ENCODE measurements around the gene AKT1S1.
"Not testable (repeated sequence)": the region's sequence is repeated elsewhere in the genome, so short reads cannot be mapped to it uniquely, and the experiment has no call there.

The AKT1S1 gene

DNA sequence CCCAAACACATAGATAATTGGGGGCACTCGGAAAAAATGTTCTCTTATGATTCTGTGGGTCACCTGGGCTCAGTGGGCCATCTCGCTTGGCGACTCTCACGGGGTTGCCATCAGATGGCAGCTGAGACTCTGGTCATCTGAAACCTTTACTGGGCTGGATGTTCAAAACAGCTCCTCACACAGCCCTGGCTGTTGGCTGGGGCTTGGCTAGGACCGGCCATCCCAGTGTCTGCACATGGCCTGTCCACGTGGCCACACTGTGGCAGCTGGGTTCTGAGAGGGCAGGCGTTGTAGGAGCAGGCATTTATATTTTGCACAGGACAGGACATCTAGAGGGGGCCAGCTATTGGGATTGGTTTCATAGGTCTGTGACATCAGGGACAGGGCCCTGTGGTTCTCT, 43.6 kb downstream of the AKT1S1 start:
- no peak for DNase-seq

DNA sequence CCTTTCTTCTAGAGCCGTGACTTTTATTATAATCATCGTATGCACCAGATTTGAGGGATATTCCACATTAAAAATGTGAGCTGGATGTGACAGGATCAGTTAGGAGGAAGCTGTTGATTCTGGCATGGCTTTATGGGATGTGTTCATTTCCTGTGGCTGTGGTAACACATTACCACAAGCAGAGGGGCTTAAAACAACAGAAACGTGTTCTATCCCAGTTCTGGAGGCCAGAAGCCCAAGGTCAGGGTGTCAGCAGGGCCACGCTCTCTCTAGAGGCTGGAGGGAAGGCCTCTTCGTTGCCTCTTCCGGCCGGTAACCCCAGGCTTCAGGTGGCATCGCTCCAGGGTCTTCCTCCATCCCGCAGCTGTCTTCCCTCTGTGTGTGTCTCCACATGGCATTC, 44.6 kb downstream of the AKT1S1 start:
- DNase-seq, result no peak

DNA sequence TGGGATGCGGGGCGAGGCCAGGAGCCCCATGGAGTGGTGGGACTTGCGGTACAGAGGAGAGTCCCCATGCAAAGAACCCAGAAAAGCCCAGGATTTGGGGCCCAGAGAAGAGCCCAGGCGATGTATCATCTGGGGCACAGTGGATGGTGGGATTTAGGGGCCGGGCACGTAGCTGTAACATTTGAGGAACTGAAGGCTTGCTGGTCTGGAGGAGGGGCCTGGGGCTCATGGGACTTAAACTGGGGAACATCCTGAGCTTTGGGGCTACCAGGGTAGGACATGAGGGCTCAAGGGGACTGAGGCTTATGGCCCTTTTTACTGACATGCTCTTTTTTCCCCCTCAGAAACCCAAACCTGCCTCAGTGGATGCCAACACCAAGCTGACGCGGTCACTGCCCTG, 45.6 kb downstream of the AKT1S1 start:
- no peak for DNase-seq

DNA sequence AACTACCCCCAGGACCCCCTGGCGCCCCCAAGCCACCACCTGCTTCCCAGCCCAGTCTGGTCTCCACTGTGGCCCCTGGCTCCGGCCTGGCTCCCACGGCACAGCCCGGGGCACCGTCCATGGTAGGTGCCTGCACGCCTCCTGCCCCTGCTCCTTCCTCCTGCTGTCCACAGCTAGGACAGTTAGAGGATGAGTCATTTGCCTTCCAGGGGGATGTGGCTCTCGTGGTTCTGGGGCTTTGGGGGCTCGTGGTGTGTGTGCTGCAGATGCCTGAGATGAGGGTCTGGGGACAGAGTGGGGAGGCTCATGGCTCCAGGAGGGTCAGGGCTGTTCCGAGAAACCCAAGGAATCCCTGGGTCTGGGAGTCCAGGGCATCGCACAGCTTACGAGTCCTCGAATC, 46.4 kb downstream of the AKT1S1 start:
- DNase-seq, result no peak

DNA sequence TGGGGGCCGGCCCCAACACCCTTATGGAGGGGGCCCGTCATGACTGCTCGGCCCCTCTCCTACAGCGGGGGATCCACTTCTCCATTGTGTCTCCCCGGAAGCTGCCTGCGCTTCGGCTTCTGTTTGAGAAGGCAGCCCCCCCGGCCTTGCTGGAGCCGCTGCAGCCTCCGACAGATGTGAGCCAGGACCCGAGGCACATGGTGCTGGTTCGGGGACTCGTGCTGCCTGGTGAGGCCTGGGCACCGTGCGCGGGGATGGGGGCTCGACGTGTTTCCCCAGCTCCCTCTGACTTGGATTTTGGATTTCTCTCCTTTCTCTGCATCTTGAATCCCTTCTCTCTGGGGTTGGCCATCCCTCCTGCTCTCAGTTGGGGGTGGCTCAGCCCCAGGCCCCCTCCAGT, 47.4 kb downstream of the AKT1S1 start:
- DNase-seq, result no peak

DNA sequence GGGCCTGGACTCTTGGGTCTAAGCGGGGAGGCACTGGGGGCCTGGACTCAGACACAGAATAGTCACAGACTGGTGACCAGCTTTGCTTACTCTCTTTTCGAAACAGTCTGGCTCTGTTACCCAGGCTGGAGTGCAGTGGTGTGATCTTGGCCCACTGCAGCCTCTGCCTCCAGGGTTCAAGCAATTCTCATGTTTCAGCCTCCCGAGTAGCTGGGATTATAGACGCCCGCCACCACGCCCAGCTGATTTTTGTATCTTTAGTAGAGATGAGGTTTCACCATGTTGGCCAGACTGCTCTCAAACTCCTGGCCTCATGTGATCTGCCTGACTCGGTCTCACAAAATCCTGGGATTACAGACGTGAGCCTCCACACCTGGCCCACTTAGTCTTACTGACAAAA, 48.0 kb downstream of the AKT1S1 start:
- DNase-seq, result no peak

DNA sequence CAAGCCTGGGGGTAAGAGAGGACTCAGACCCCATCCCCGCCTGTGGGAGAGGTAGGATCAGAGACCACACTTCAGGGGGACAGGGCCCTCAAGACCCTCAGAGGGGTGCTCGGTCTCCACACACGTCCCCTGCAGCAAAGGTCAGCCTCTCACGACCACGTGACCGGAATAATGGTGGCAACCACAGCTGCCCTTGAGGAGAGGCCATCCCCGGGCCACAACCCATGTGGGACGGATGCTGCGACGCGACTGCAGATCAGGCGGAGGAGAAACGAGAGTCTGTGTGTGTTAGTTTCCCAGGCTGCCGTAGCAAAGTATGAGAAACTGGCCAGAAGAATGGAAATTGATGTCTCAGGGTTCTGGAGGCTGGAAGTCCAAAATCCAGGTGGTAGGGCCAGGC, 50.1 kb downstream of the AKT1S1 start:
- no peak for DNase-seq

DNA sequence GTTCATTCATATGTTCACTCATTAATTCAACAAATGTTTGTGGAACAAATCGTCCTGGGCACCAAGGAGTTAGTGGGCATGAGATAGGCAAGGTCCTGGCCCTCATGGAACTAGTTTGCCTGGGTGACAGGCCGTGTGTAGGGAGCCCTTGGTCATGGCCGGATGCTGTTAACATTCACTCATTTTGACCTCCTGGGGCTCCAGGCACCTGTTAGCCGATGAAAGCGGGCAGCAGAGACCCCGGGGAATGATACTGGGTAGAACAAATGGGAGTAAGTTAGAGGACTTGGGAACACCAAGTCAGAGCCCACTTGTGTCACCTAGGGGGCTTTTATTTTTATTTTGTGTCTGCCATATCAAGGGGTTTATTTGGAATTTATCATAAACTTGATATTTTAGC, 52.5 kb downstream of the AKT1S1 start:
- no peak for DNase-seq

DNA sequence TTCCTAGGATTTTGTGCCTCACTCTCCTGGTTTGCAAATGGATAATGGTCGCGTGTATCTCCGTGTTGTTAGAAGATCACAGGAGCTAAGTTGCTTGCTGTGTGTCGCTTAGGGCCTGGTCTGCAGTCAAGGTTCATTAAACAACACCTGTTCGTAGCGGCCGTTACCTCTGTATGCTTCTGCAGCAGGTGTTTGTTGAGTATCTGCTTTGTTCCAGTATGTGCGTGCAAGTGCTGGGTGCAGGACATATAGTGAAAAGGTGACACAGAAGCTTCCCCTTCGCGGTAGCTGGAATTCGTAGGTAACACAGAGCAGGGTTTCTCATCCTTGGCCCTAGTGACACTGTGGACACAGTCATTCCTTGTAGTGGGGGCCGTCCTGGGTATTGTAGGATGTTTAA, 53.7 kb downstream of the AKT1S1 start:
- no peak for DNase-seq

DNA sequence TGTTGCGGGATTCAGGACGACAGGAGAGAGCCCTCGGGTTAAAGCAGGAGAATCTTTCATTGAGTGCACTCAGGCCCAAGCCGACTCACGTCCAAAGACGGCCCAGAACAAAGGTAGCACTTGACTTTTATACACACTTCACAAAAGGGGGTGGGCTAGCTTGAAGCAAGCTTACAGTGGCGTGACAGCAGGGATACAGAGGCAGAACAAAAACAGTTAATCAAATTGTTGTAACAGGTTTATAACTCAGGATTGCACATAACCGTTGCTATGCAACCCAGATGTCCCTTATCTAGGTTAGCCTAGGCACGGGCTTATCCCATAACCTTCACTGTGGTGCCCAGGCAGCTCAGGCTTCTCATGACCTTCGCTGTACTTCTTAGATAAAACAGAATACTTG, 57.0 kb downstream of the AKT1S1 start:
- no peak for DNase-seq

DNA sequence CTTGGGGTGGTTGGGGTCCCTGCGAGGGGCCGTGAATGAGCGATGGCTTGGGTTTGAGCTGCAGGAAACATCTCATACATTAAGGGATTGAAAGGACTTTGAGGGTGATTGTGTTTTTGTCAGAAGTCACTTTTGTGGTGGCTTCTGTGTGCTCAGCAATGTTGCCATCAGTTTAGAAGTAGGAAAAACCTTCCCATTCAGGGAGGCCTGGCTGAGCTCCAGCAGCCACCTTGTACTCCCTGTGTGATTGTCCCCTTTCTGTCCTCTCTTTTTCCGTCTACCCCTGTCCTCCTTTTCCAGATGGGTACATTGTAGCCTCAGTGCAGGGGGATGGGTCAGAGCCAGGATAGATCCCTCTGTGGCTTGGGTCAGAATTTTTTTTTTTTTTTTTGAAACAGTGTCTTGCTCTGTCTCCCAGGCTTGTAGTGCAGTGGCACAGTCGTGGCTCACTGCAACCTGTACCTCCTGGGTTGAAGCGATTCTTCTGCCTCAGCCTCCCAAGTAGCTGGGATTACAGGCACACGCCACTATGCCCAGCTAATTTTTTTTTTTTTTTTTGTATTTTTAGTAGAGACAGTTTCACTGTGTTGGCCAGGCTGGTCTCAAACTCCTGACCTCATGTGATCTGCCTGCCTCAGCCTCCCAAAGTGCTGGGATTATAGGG, 57.6 kb downstream of the AKT1S1 start:
- not testable (repeated sequence) for DNase-seq

Data from CD4-positive, alpha-beta T cell treated with Interleukin-10 for 1 hour (primary cell).